KOPT-K1 (cell line): ENCODE results near the gene FAM124A.
"Not testable (repeated sequence)": the region's sequence is repeated elsewhere in the genome, so short reads cannot be mapped to it uniquely, and the experiment has no call there.

Experiments used
- H3K27ac ChIP-seq: fragments of 200-600 bp; sonication (generic); 2 replicates; pipeline ENCODE4 v1.5.1; 2016; ENCODE audit warnings: antibody characterized with exemption, mild to moderate bottlenecking, low read depth, low read length; ENCODE audit not compliant: poor library complexity, severe bottlenecking
- H3K36me3 ChIP-seq: fragments of 200-600 bp; sonication (generic); 2 replicates; pipeline ENCODE4 v1.5.1; 2017; ENCODE audit warnings: antibody characterized with exemption, mild to moderate bottlenecking, low read length, moderate library complexity; ENCODE audit not compliant: insufficient read depth
- H3K9me3 ChIP-seq: fragments of 200-600 bp; sonication (generic); 2 replicates; pipeline ENCODE4 v1.5.1; 2017; ENCODE audit warnings: antibody characterized with exemption, low read length, mild to moderate bottlenecking; ENCODE audit not compliant: insufficient read depth, poor library complexity, severe bottlenecking

The FAM124A gene

DNA sequence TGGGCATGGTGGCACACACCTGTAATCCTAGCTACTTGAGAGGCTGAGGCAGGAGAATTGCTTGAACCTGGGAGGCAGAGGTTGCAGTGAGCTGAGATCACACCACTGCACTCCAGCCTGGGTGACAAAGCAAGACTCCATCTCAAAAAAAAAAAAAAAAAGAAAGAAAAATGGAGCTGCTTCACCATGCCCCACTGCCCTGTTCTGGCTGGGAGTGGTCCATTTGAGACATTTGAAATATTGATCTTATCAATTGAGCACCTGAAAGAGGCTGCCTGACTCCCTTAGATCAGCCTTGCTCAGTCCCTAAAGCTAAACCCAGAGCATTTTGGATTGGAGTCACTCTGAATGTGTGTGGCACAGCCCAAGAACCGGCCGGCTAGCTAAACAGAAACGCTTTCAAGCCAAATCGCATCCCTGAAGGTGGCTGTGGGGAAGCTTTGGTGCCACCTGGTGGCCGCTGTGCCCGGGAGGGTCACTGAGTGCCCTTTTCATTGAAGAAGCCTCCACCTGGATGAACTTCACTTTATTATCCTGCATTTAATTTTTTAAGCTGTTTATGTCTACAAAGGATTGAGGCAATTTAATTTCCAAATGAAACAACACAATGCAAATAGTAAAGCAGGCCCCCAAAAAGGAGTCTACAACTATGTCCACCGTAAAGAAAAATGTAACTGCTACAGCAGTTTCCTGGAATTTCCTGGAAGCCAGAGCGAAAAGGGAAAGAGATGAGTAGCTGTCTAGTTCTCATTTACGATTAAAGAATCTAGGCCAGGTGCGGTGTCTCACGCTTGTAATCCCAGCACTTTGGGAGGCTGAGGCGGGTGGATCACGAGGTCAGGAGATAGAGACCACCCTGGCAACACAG lies 64.2 kb downstream of the FAM124A start:
- Histone ChIP-seq H3K27ac (no peak overlapping the region), H3K36me3 (no peaks in the 10 kb centered on the region), H3K9me3 (no peaks in the 10 kb centered on the region)

DNA sequence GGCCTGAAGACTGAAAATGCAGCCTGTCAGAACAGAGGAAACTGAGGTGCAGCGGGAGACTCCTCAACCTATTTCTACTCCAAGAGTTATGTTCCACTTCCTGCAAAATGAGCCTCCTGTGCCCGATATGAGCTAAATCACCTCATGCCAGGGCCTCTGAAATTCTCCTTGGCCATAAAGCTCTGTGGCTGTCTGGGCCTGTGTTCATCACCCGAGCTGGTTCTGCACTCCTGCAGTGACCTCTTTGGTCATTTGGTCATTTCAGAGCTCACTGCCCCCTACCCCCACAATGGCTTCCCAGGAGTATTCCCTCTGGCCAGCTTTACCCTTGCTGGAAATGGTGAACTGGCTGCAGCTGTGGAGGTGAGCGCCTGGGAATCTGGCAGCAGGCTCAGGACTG lies 65.6 kb downstream of the FAM124A start:
- H3K27ac ChIP-seq, result no peak overlapping the region
- H3K9me3 ChIP-seq, result no peaks in the 10 kb centered on the region
- H3K36me3 ChIP-seq, result no peaks in the 10 kb centered on the region

DNA sequence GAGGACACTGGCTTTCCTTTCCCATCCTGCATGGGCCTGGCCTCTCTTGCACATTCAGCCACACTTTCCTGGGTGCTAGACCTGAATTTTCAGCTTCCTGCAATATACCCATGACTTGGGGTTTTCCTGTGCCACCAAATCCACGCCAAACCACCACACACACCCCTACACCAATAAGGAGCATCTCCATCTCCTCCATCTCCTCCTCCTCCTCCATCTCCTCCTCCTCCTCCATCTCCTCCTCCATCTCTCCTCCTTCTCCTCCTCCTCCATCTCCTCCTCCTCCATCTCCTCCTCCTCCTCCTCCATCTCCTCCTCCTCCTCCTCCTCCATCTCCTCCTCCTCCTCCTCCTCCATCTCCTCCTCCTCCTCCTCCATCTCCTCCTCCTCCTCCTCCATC lies 66.1 kb downstream of the FAM124A start:
- not testable (repeated sequence) for H3K36me3 ChIP-seq, H3K27ac ChIP-seq, H3K9me3 ChIP-seq

DNA sequence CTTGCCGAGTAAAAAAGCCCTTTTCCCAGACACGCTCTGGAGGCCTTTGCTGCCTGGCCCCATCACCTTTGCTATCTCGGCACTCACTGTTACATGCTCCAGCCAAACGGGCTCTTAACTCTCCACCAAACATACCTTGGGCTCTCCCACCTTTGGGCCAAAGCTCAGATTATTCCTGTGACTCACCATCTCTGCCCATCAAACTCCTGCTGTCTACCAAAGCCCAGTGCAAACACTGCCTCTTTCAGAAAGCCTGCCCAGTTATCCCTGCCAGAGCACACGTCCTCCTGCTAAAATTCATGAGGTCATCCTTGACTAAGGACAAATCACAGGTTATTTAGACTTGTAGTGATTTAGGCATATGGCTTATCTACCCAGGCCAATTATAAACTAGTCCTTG lies 69.1 kb downstream of the FAM124A start:
- Histone ChIP-seq H3K36me3 (no peaks in the 10 kb centered on the region), H3K27ac (no peak overlapping the region), H3K9me3 (no peaks in the 10 kb centered on the region)

DNA sequence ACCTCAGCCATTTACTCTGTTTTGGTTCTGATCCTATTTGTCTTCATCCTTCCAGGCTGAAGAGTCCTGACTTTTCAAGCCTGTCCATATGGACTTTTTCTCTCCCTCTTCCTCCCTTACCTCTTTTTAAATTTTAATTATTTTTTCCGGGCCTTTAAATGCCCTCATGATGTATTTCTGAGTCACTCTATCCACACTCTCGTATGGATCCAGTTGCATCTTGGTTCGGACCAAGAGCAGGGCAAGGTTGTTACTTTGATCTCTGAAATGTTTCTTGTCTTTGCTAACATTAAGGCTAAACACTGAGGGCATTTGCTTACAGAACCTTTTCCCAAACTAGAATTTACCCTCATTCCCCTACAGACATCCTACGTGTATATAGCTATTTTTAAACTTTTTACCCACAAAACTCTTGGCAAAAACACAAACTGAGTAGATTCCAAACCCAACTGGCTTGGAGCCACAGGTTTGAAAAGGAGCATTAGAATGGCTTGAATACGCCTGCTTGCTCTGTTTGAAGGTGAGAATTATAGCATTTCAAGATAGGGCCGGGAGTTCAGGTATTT lies 69.9 kb downstream of the FAM124A start:
- Histone ChIP-seq H3K27ac (no peak overlapping the region), H3K9me3 (no peaks in the 10 kb centered on the region)

DNA sequence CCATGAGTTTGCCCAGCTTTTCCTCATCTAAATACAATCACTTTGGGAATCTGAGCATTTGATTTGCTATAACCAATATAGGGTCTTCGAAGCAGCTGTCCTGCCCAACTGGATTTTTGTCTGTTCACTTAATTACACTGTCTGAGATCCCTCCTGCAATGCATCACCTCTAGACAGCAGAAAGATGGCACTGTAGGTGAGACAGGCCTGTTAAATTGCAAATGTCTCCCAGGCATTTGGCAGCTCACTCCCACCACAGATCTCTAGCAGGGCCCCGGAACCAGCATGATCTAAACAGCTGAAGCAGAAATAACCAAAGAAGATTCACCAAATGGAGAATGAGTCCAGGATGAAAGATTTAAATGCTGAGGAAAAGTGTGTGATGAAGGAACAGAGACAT lies 75.4 kb downstream of the FAM124A start:
- no peaks in the 10 kb centered on the region for H3K36me3 ChIP-seq
- H3K9me3 ChIP-seq, result no peaks in the 10 kb centered on the region
- H3K27ac ChIP-seq, result no peak overlapping the region

More for the DNA sequence above, 69.9 kb downstream of the FAM124A start:
- H3K36me3 ChIP-seq, result no peaks in the 10 kb centered on the region

DNA sequence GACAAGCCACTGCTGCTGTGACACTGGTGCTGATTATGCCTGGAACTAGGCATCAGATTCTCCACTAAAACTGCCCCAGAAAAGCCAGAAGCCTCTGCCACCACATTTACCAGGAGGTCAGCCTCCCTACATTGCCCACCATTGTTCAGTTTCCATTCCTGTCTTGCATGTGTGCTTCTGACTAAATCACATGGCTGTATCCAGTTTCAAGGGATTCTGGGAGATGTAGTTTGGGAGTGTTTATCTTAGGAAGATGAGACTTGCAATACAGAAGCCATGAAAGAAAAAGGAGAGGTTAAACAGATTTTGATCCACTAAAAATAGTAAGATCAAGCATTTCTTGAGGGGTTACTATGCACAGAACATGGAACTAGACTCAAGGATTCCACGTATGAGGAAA lies 76.6 kb downstream of the FAM124A start:
- H3K27ac ChIP-seq, result no peak overlapping the region
- no peaks in the 10 kb centered on the region for H3K36me3 ChIP-seq
- no peaks in the 10 kb centered on the region for H3K9me3 ChIP-seq

DNA sequence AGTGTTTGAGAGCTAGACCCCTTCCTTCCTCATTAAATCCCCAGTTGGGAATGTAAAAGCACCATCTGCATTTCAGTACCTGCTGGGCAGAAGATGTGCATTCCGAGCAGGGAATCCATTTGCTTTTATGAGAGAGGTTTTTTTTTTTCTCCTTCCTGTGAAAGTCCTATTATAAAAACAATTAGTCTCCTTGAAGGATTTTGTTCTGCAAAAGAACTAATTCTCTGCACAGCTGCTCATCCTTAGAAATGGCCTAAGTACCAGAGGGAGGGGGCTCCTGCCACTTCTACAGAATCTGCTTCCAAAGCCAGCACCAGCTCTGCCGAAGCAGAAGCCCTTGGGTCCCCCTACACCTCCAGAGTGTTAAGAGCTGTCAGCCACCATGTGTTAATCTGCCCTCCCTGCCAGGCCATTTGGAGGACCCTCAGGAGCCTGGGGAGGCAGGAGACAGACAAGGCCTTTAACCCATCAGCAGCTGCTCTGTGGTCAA lies 80.9 kb downstream of the FAM124A start:
- no peak overlapping the region for H3K27ac ChIP-seq

DNA sequence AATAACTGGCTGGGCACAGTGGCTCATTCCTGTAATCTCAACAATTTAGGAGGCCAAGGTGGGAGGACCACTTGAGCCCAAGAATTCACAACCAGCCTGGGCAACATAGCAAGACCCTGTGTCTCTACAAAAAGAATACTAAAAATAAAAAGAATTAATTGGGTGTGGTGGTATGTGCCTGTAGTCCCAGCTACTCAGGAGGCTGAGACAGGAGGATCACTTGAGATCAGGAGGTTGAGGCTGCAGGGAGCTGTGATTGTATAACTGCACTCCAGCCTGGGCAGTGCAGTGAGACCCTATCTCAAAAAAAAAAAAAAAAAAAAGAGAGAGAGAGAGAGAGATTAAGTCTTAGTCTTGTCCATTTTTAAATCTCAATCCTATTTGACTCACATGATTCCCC lies 81.7 kb downstream of the FAM124A start:
- Histone ChIP-seq H3K27ac (no peak overlapping the region), H3K9me3 (no peaks in the 10 kb centered on the region), H3K36me3 (no peaks in the 10 kb centered on the region)

More for the DNA sequence above, 80.9 kb downstream of the FAM124A start:
- Histone ChIP-seq H3K36me3 (no peaks in the 10 kb centered on the region), H3K9me3 (no peaks in the 10 kb centered on the region)

DNA sequence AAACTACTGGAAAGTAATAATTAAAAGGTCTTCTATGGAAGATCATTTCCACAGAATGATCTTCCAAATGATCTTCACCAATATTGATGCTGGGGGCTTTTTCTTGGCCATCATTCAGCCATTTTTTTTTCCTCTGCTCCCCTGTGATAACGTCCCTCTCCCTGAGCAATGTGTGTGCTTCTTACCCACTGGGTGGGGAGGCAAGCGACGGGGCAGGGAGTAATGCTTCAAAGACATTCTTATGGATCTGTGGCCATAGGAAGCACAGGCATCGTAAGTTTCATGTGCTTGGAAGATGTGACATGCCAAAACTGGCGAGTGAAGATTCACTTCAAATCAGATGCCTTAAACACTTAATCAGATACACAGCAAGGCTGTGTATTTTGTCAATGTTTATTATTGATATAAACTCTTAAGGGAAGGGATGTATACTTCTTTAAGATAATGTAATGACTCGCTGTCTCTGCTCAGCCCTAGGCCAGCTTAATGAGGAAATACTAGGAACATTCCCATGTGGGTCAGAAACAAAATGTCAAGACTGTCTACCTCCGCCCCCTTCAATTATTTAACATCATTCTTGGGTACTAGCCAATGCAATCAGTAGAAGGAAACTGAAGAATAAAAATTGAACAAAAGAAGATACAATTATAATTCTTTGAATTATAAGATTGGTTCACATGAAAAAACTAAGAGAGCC lies 83.2 kb downstream of the FAM124A start:
- no peaks in the 10 kb centered on the region for H3K36me3 ChIP-seq
- no peak overlapping the region for H3K27ac ChIP-seq
- H3K9me3 ChIP-seq, result no peaks in the 10 kb centered on the region

DNA sequence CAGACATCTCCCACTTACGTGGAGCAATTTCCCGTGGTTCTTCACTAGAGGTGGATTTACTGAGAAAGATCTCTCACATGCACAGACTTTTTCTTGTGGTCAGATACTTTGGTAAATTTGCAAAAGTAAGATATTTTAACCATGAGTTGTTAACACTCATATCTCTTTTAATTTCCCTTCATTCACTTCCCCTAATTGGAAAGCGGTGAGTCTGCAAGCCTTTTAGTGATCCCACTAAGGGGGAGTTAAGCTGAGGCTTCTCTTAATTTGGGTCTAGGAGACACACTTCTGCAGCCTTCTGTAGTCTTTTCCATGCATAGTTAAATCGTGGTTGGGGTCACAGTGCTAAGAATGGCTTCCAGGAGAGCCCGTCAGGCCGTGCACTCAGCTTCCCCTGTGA lies 86.6 kb downstream of the FAM124A start:
- Histone ChIP-seq H3K27ac (no peak overlapping the region), H3K36me3 (no peaks in the 10 kb centered on the region)

DNA sequence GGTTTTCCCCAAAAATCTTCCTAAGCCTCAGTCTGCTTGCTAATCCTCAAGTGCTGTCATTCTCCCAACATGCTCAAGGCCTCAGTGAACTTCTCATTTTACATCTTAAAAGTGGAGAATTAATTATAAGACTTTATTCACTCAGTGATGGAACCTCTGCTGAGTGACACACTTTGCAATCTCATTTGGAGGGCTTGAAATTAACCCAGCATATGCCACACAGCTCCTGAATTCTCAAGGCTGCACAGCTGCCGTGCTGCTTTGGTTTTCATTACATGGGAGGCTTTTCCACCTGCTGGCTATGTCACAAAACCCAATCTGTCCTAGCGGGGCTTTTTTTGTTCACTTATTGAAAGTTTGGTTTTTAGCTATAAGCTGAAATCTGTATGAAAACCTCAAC lies 89.0 kb downstream of the FAM124A start:
- no peaks in the 10 kb centered on the region for H3K9me3 ChIP-seq
- H3K27ac ChIP-seq, result no peak overlapping the region
- H3K36me3 ChIP-seq, result no peaks in the 10 kb centered on the region

More for the DNA sequence above, 86.6 kb downstream of the FAM124A start:
- no peaks in the 10 kb centered on the region for H3K9me3 ChIP-seq

DNA sequence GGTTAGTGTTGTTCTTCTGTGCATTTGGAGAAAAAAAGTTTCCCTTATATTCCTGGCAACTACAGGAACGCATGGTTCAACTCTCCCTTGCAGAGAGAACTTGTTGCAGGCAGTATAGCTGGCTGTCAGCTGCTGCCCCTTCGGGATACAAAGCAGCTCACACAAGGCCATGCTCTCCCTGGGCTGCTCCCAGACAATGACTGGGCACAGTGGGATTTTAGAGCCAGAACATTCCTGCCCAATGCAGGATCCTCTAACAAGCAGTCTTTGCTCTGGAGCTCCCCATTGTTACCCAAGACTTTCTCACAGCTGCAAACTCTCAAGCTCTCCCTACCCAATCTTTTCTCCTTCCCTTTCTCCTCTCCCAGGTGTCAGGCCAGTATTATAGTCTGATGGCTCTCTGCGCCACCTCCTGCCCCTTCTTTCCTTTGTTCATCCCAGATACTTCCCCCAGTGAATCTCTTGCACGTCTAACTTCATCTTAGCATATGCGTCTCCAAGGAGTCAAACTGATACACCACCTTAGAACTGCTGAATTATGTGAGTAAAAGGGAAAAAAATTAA lies 89.8 kb downstream of the FAM124A start:
- no peak overlapping the region for H3K27ac ChIP-seq
- no peaks in the 10 kb centered on the region for H3K9me3 ChIP-seq
- no peaks in the 10 kb centered on the region for H3K36me3 ChIP-seq

DNA sequence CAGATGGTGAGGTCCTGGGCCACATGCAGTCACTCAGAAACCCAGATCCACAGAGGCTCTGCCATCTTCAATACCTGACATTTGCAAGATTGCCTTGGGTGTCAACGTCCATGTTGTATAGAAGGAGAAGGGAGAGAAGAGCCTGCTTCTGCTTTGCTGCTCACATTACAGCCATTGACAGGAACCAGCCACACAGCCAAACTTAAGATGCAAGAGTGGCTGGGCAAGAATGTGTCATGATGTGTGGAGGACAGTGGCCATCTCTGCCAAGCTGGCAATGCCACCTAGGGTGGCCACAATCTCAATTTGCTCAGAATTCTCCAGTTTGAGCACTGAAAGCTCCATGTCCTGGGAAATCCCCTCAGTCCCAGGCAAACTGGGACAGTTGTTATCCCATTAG lies 91.4 kb downstream of the FAM124A start:
- H3K36me3 ChIP-seq, result no peaks in the 10 kb centered on the region
- no peak overlapping the region for H3K27ac ChIP-seq
- H3K9me3 ChIP-seq, result no peaks in the 10 kb centered on the region

DNA sequence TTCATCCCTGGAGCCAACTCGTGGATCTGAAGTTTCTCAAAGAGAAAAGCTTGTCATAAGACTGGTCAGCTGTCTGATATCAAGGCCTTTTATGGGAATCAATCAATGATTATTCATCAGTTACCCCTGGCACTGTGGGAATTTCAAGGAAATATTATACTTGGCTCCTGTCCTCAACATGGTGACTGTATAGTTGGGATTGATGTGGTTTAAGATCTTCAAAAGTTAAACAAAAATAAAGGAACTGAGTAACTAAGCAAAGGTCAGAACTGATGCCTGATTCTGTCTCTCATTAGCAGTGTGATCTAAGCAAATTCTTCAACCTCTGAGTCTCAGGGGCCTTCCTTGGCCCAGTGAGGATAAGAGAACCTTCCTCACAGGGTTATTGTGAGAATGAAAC lies 95.1 kb downstream of the FAM124A start:
- Histone ChIP-seq H3K36me3 (no peaks in the 10 kb centered on the region), H3K27ac (no peak overlapping the region), H3K9me3 (no peaks in the 10 kb centered on the region)
